ENCODE measurements around the gene CTNNAL1. TPM values are rescaled to one million over a fixed set of nuclear protein-coding genes. Genes with fewer than 3 reads are reported as not detected.
"Not testable (repeated sequence)": the region's sequence is repeated elsewhere in the genome, so short reads cannot be mapped to it uniquely, and the experiment has no call there.

CTNNAL1 gene
- total and polyA plus RNA-seq, 2 of the 8 experiments (the other 6 are each of a cell fraction or from before 2014, with no cell fraction given) = 23.2 to 66.1 TPM

GRCh38 chr9:108899023-108899695 lies 114.1 kb downstream of the CTNNAL1 start:
- not testable (repeated sequence) for H3K18ac ChIP-seq (ENCODE audit: extremely low read depth, low read length); H2BK12ac ChIP-seq (ENCODE audit: low read depth, low read length); H3K9me3 ChIP-seq (ENCODE audit: insufficient read depth in 2 of 2, low read depth in 1 of 2, low read length in 1 of 2); H3K14ac ChIP-seq (ENCODE audit: insufficient read length); H2BK15ac ChIP-seq (ENCODE audit: low read length); H2BK5ac ChIP-seq (ENCODE audit: low read depth, low read length); FAIRE-seq; H4K20me1 ChIP-seq (replicated peaks in 1 of 2; ENCODE audit: control insufficient read depth in 1 of 2, insufficient read depth in 2 of 2, low read length in 2 of 2); H2BK20ac ChIP-seq (ENCODE audit: low read length); H3K79me2 ChIP-seq (ENCODE audit: control insufficient read depth in 1 of 2, insufficient read depth in 2 of 2, low read length in 2 of 2); H2AFZ ChIP-seq (ENCODE audit: low read length); H3K9ac ChIP-seq (replicated peaks in 1 of 4; ENCODE audit: extremely low read depth in 1 of 4, low read depth in 3 of 4, low read length in 3 of 4); H3K27me3 ChIP-seq (replicated peaks in 1 of 4; ENCODE audit: control insufficient read depth in 3 of 4, extremely low read depth in 1 of 4, insufficient read depth in 3 of 4, low read length in 3 of 4); H3K79me1 ChIP-seq (ENCODE audit: low read depth, low read length); DNase-seq (ENCODE audit: low read depth in 1 of 2, low spot score in 2 of 2); H3K4me2 ChIP-seq (ENCODE audit: insufficient read depth in 1 of 2, low read depth in 2 of 2, low read length in 2 of 2); H2BK120ac ChIP-seq (replicated peaks; ENCODE audit: low read depth, low read length); H4K8ac ChIP-seq (ENCODE audit: extremely low read depth, insufficient read depth, low read length); H2AK5ac ChIP-seq (ENCODE audit: low read depth, low read length); H3K4ac ChIP-seq (replicated peaks; ENCODE audit: insufficient read length, low read depth, low read length); H3K4me3 ChIP-seq (ENCODE audit: extremely low read depth in 1 of 4, insufficient read depth in 2 of 4, low read depth in 3 of 4, low read length in 4 of 4); H3K23ac ChIP-seq (ENCODE audit: insufficient read length); H3K4me1 ChIP-seq (replicated peaks in 1 of 4; ENCODE audit: control insufficient read depth in 3 of 4, insufficient read depth in 4 of 4, low read length in 3 of 4); H3K23me2 ChIP-seq (ENCODE audit: low read depth, low read length); H4K5ac ChIP-seq (ENCODE audit: insufficient read length, low read depth, low read length); H4K91ac ChIP-seq (replicated peaks; ENCODE audit: insufficient read length, low read length); H3K27ac ChIP-seq (ENCODE audit: low read depth, low read length); H3K56ac ChIP-seq (replicated peaks; ENCODE audit: insufficient read length, low read depth, low read length)
- CTCF ChIA-PET (ENCODE audit: partially characterized antibody) = interaction anchor here (0.6 to 1.2 kb wide), 7 partner anchors 11 to 995 kb away, joined by 3 to 5 read pairs (median 3); no protein-coding TSS in a partner anchor
- WGBS, 2 experiments (ENCODE audit: extremely low coverage in 1 of 2, insufficient coverage in 1 of 2, insufficient read length in 1 of 2, insufficient replicate concordance in 2 of 2, low coverage in 1 of 2, low lambda C conversion rate in 2 of 2, missing lambda C conversion rate in 1 of 2) = 86% methylated on average over 8 of the region's 8 CpGs; no CpG with 5 or more reads in 1 of the 2 experiments
- POLR2A ChIA-PET (ENCODE audit: partially characterized antibody) = interaction anchor here (0.7 to 1.1 kb wide), 3 partner anchors 9 to 106 kb away, joined by 3 to 6 read pairs (median 4); no protein-coding TSS in a partner anchor
- peaks cover 17 to 65% (median 54%) of the 10 kb centered on the region in 4 experiments for H3K36me3 ChIP-seq (ENCODE audit: control insufficient read depth in 2 of 4, insufficient read depth in 4 of 4, low read length in 3 of 4)
